Left colon (tissue), 2 donors: Measurements from ENCODE around the gene LCAT. TPM values are rescaled to one million over a fixed set of nuclear protein-coding genes. Genes with fewer than 3 reads are reported as not detected.
"Not testable (repeated sequence)": the region's sequence is repeated elsewhere in the genome, so short reads cannot be mapped to it uniquely, and the experiment has no call there.

ENCODE experiments used
- ATAC-seq: fragments of 200-7000 bp; cut with Tn5 transposase; one replicate; pipeline ENCODE4 v1.9.1; 2020; ENCODE audit warnings: mild to moderate bottlenecking, moderate library complexity
- DNase-seq, 2 donors: peaks; one replicate each; pipeline ENCODE4 v3.0.0-alpha.2; 2020
- intact Hi-C, 2 donors: fragments of 100-400 bp; cut with DNase I in 1 of 2; cut with micrococcal nuclease in 1 of 2; formaldehyde crosslinking; loops; one replicate each; pipeline versions ENCODE4 v1.11.2 to v1.14.0; 2022; cut with DNase I, micrococcal nuclease
- long read RNA-seq: library from polyadenylated mRNA; unstranded; transcript quantifications from one replicate; pipeline ENCODE4 v2.0.0, GENCODE V29; 2021
- total RNA-seq, 2 donors: library from RNA; stranded (reverse); fragmentation: NEBNext Ultra II Directional; extraction: Animal tissue kit (Norgen Biotek cat#: 25700); gene quantifications; one replicate each; pipeline ENCODE4 v1.2.1, GENCODE V29; 2021
- donor health status: DM: no; HTN: no; CAD: no.
- donor health status: DM: yes; HTN: yes; CAD: no.

The LCAT gene, protein sequence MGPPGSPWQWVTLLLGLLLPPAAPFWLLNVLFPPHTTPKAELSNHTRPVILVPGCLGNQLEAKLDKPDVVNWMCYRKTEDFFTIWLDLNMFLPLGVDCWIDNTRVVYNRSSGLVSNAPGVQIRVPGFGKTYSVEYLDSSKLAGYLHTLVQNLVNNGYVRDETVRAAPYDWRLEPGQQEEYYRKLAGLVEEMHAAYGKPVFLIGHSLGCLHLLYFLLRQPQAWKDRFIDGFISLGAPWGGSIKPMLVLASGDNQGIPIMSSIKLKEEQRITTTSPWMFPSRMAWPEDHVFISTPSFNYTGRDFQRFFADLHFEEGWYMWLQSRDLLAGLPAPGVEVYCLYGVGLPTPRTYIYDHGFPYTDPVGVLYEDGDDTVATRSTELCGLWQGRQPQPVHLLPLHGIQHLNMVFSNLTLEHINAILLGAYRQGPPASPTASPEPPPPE
- 1 to 10 TPM; 2.3 to 5.0 TPM for total RNA-seq
- long read RNA-seq, partial matches to known transcripts: 2 of 4 reads
- long read RNA-seq, other reads (novel, unspliced or antisense): 2 of 4 reads

DNA sequence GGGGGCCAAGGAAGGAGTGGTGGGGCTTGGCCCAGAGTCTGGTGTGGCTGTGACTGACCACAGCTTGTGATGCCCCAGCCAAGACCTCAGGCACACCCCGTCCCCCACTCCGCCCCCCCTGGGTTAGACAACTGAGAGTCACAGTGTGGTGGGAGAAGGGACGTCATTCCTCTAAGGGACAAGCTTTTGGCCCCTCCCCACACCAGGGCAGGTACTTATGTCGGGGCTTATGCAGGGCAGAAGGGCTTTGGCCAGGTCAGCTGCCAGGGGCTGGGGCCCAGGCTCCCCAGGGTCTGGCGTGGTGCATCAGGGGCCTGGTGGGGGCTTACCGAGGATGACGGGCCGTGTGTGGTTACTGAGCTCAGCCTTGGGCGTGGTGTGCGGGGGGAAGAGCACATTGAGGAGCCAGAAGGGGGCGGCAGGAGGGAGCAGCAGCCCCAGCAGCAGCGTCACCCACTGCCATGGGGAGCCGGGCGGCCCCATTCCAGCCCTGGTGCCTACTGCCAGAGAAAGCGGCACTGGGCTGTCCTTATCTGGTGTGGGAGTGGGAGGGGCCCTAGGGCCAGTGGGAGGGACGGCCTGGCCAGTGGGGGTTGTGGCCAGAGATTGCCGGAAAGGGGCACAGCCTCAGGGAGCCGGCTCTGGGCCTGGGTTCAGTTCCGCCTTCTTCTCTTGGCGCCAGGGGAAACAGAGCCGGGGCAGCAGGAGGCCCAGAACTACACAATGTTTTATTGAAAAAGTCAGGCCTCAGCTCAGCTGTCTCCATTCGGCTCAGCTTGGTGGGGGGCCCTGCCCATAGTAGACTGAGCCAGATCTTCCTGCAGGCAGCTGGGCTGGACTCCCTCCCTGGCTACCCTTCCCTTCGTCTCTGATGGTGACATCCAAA lies at the start of gene LCAT:
Gene LCAT (minus strand): TSS at position 502 of the 886 bp plus-strand sequence. CDS start 19 bp downstream, at position 483.
- peak; percentile 44 to 72 for DNase-seq
- intact Hi-C loops: no loop called here
- peak; percentile 35 for ATAC-seq

DNA sequence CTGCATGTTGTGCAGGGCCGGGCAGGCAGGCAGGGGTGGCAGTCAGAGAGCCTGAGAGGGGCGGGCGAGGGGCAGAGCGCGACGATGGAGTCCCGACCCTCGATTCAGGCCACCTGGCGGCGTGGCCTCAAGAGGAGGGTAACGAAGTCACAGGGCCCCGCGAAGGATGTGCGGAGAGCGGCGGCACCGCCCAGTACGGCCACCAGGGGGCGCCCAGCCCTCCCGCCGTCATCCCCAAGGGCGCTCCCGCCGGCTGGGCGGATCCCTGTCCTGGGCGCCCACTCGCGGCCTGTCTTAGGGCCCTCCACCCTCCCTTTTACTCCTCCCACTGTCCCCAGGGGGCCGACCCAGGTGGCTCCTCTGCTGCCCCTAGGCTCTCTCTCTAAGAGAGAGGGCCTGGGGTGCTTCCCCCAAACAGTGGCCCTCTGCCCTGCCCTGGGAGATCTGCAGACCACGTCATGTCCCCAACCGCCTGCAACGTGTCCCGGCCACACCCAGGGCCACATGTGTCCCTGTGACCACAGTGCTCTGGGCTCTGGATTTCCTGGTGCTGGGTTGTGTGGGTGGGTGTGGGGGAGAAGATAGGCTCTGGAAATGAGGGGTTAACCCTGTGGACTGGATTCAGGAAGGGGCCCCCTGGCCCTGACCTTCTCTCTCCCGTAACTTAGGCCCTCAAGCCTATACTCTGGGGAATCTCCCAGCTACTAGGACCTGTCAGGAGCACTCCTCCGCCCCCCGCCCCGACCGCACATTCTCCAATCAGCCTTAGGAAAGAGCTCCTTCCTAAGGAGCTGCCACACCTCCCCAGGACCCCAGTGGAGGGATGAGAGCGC lies 49.5 kb upstream of the LCAT start:
- peak; percentile 81 to 86 for DNase-seq
- intact Hi-C loops: no loop called here
- ATAC-seq: peak; percentile 92

GRCh38 chr16:67992661-67993206 lies 48.8 kb upstream of the LCAT start:
- ATAC-seq (no peak), DNase-seq (no peak)
- intact Hi-C loops: no loop called here

- DNase-seq (no peak), ATAC-seq (no peak)
- intact Hi-C loops: no loop called here
These were observed 46.1 kb upstream of the LCAT start for GRCh38 chr16:67990018-67990386.

DNA sequence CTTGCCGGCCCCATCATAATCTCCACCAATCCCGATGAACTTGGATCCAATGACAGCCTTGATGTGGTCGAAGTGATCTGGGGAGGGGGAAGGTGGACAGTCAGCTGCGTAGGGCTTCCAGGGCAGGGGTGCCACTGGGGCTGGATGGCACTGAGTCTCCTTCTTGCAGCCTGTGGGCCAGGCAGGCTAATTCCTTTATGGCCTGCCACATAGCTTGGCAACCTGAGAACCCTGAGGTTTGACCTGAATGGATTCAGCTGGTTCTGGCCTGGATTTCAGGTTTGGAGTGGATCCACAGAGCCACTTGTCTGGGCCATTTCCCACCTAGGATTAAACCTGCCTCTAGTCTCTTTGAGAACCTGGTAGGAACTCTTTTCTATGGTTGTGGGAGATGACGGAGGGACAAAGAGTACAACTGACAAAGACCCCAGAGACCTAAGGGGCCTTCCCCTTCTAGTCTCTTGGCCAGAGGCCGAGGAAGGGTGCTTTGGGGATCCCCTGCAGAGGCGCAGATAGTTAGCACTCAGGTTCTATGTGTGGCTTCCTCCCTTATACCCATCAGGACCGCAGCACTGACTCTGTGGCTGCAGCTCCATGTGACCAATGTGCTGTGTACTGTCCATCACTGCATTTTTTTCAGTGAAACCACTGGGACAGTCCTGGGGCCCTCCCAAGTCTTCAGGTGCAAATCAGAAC lies 45.5 kb upstream of the LCAT start:
- ATAC-seq (no peak), DNase-seq (no peak)
- intact Hi-C loops: no loop called here

DNA sequence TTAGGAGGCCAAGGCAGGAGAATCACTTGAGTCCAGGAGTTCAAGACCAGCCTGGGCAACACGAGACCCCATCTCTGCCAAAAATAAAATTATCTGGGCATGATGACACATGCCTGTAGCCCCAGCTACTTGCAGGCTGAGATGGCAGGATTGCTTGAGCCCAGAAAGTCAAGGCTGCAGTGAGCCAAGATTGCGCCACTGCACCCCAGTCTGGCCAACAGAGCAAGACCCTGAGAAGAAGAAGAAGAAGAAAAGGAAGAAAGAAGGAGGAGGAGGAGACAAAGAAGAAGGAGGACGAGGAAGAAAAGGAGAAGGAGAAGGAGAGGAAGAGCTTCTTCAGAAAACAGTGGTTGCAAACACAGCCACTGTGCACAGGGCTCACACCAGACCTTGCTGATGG lies 44.8 kb upstream of the LCAT start:
- no peak for DNase-seq
- intact Hi-C loops: no loop called here
- no peak for ATAC-seq

GRCh38 chr16:67987460-67988160 lies 43.7 kb upstream of the LCAT start:
- intact Hi-C loops: no loop called here
- DNase-seq (no peak), ATAC-seq (no peak)

DNA sequence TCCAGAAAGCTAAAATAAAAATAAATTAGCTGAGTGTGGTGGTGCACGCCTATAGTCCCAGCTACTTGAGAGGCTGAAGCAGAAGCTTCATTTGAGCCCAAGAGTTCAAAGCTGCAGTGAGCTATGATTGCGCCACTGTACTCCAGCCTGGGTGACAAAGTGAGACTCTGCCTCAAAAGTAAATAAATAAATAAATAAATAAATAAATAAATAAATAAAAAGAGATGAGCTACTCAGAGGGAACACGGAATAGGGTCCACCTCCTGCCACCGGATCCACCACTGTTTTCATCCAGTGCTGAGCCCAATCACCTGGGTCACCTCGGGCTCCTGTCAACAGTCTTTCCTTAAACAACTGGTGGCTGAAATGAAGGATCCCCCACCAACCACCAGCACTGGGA lies 43.0 kb upstream of the LCAT start:
- intact Hi-C loops: no loop called here
- ATAC-seq (no peak), DNase-seq (no peak)

DNA sequence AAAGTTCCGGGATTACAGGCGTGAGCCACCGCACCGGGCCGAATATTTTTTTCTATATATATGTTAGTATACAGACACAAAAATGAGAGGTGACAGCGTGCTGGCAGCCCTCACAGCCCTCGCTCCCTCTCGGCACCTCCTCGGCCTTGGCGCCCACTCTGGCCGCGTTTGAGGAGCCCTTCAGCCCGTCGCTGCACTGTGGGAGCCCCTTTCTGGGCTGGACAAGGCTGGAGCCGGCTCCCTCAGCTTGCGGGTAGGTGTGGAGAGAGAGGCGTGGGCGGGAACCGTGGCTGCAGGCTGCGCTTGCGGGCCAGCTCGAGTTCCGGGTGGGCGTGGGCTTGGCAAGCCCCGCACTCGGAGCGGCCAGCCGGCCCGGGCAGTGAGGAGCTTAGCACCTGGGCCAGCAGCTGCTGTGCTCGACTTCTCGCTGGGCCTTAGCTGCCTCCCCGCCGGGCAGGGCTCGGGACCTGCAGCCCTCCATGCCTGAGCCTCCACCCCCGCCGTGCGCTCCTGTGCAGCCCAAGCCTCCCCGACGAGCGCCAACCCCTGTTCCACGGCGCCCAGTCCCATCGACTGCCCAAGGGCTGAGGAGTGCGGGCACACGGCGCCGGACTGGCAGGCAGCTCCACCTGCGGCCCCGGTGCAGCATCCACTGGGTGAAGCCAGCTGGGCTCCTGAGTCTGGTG lies 38.2 kb upstream of the LCAT start:
- ATAC-seq: no peak
- DNase-seq: no peak
- intact Hi-C loops: no loop called here

- intact Hi-C loops: no loop called here
- ATAC-seq (no peak), DNase-seq (no peak)
These were observed 36.2 kb upstream of the LCAT start, which contains the start of gene DPEP3 for GRCh38 chr16:67979955-67980678. Gene DPEP3, minus strand, starts transcription at chr16:67980499. Its CDS starts 119 bp downstream, at chr16:67980380.

DNA sequence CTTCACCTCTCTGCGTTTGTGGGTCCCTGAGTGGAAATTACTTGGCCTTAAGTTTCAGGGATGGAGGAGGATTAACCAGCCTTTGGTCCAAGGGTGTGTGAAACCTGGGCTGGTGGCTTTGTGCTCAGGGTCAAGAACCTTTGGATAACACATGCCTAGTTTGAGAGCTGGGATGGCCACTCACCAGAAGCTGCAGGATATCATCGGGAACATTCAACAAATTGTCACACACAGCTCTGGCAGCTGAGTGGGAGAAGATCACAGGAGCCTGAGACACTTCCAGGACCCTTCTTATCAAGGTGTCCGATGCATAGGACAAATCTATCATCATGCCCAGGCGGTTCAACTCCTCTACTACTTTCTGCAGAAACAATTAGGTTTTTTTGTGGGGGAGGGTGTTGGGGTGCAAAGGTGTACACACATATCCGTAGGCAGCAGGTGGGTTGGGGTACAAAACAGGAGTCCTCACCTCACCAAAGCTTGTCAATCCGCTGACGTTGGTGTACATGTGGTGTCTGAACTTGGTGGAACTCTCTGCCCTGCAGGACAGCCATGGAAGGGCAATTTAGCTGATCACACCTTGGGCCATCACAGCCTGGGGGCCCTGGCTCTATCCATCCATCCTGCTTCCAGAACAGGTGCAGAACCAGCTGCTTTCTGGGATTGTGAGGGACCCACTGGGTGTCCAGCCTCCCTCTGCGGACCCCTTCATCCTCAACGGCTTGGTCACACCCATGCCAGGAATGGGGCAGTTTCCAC lies 33.7 kb upstream of the LCAT start:
- no peak for ATAC-seq
- DNase-seq: no peak
- intact Hi-C loops: no loop called here

GRCh38 chr16:67977005-67977404 lies 33.1 kb upstream of the LCAT start:
- intact Hi-C loops: no loop called here
- ATAC-seq (no peak), DNase-seq (no peak)

- no peak for DNase-seq
- no peak for ATAC-seq
- intact Hi-C loops: no loop called here
These were observed 32.3 kb upstream of the LCAT start for GRCh38 chr16:67976205-67976604.

DNA sequence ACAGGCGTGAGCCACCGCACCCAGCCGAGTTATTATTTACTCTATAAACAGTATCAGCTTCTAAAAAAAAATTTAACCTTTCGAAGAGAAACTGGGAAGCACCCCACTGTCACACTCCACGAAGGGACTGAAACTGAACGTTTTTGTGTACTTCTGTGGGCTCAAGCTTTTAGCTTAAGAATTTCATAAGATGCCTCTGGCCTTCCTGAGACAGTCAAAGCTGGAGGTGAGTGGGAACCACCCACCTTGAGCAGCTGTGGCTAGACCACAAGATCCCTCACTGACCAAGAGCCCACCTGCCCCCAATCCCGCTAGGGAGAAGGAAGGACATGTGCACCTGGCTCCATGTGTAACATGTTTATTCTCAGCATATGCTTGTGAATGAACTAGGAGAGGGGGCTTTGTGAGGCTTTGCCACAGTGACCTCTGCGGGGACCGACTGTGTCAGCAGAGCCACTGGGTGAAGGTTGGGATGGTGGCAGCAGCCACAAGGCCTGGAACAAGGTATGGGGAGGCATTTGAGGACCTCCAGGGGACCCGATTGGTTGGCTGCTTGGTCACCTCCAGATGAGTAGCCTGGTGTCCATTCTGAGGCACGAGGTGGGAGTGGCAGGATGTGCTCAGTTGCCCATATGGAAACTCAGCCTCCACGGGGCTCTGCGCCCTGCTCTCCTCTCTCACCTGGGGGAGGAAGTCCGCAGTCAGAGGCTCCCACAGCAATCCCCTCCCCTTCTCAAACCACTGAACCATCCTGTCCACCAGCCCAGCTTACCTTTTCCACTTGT lies 31.6 kb upstream of the LCAT start:
- ATAC-seq: no peak
- DNase-seq: no peak
- intact Hi-C loops: no loop called here

GRCh38 chr16:67972285-67972684 lies 28.4 kb upstream of the LCAT start:
- intact Hi-C loops, DNase-seq, ATAC-seq: not testable (repeated sequence)
